ENCODE measurements around the gene UNG.
"Not testable (repeated sequence)": the region's sequence is repeated elsewhere in the genome, so short reads cannot be mapped to it uniquely, and the experiment has no call there.

The UNG gene

DNA sequence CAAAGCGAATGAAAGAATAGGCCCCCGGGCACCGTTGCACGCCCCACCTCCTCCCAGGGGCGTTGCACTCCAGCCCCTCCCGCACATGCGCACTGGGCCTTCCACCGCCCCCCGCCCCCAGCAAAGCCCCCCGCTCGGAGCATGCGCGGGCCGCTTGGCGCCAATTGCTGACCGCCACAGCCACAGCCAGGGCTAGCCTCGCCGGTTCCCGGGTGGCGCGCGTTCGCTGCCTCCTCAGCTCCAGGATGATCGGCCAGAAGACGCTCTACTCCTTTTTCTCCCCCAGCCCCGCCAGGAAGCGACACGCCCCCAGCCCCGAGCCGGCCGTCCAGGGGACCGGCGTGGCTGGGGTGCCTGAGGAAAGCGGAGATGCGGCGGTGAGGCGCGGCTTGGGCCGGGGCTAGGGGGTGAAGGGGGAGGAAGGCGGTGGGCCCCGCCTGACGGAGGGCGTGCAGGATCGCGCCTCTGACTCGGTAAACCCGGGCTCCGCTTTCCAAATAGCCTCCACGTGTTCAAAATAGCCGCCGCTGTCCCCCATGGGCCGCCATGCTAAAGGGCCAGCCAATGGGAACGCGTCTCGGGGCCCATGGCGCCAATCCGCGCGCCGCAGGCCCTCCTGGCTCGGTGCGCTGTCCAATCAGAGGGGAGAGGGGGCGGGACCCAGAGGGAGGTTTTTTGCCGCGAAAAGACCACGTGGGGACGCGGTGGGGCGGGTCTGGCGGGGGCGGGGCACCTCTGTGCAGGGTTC is at the start of gene UNG:
UNG (plus strand) TSS at position 163 of the 748 bp plus-strand sequence; CDS start at position 246, 83 bp downstream.
- peak; percentile 98 for DNase-seq

- not testable (repeated sequence) for DNase-seq
Observed at GRCh38 chr12:109048706-109049105, 48.7 kb upstream of the UNG start.

GRCh38 chr12:109049794-109050193 is 47.6 kb upstream of the UNG start:
- DNase-seq, result not testable (repeated sequence)

DNA sequence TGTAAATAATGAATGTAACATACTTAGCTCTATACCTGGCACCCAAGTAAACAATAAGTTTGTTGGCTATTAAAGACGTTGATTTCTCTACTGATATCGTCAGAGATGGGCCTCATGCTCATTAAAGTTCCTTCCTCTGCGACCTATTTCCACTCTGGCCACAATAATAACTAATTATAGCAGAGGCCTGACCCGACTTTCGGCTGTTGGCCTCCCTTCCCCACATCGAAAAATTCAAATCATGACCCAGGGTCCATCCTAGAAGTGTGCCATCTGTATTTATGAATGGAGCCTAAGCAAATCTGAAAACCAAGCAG is 45.3 kb upstream of the UNG start:
- DNase-seq, result no peak

DNA sequence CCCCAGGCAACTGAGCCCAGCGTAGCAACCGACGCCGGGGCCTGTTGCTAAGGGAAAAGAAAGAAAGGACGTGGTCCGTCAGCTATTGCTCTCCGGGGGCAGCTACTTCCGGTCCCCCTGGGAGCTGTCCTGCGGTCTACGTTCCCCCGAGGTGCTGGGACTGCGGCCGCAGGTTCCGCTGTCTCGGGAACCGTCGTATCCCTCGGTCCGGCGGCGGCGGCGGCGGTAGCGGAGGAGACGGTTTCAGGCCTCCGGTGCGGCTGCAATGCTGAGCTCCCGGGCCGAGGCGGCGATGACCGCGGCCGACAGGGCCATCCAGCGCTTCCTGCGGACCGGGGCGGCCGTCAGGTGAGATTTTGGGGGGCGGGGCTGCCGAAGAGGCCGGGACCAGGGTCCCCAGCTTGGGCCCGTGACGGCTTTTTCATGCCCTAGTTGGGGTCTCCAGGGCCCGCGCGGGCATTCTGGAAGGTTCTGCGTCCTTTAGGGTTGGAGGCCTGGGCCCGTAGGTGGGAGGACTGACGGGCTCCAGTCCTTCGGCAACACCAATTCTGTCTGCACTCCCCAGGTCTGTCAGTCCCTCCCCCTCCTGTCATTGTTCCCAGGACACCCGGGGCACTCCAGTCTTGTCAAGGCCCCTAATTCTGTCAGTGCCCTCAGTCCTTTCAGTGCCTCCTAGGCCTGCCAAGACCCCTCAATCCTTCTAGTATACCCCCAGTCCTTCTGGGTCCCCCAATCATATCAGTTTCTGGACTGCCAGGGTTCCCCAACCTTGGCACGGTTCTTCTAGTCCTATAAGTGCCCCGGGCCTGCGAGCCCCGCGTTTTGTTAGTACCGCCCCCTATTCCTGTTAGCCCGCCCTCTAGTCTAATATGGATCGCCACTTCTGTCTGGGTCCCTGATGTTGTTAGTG is 44.7 kb upstream of the UNG start, which contains the start of gene USP30:
USP30 (plus strand) TSS at position 163 of the 910 bp plus-strand sequence; CDS start at position 266, 103 bp downstream.
- DNase-seq, result peak; percentile 85

- no peak for DNase-seq
Observed at GRCh38 chr12:109053382-109054123, 43.8 kb upstream of the UNG start.

GRCh38 chr12:109054124-109054513 is 43.3 kb upstream of the UNG start:
- not testable (repeated sequence) for DNase-seq

DNA sequence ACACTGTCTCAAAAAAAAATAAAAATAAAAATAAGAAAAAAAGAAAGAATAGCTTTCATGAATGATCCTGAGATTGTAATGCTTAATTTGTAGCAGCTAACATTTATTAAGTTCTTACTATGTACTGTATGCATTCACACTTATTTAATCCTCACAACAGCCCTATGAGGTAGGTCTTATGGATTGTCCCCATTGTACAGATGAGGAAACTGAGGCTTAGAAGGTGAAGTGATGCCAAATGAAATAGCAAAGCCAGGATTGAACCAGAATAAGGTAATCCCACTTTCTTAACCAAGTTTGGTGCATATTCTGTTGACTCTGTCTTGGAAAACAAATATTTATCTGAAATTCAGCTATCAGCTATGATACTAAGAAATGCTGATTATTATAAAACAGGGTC is 42.9 kb upstream of the UNG start:
- no peak for DNase-seq

DNA sequence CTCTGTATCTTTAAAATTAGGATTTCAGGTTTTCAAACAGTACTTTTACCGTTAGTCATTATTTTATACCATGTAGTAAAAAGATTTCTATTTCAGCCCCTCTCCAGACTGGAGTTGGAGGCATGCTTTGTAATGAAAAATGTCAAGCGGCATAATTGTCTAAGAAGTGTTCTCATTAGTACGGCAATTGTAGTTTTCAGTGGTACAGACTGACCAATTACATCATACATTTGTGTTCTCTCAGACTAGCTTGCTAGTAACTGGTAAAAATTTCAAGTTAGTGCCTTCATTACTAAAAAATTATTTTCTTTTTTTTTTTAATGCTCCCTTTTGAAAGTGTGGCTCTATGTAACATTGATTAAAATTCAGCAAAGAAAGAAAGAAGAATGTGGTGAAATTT is 40.5 kb upstream of the UNG start:
- no peak for DNase-seq

DNA sequence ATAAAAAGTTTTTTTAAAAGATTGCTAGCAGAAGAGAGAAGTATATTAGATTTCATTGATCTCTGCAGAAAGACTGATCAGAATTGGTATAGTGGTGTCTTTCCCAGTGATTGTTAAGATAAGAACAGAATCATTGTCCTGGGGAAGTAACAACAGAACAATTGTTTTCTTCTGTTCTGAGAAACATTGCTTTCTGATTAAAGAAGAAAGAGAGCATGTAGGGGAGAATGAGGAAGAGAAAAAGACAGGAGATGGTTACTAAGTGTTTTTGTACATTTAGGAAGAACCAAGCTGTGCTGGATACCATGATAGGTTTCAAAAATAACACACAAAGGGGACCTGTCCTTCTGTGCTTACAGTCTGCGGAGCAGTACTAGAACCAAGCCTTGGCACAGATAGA is 40.0 kb upstream of the UNG start:
- DNase-seq, result no peak

- DNase-seq, result no peak
Observed at GRCh38 chr12:109058773-109059172, 38.6 kb upstream of the UNG start.

DNA sequence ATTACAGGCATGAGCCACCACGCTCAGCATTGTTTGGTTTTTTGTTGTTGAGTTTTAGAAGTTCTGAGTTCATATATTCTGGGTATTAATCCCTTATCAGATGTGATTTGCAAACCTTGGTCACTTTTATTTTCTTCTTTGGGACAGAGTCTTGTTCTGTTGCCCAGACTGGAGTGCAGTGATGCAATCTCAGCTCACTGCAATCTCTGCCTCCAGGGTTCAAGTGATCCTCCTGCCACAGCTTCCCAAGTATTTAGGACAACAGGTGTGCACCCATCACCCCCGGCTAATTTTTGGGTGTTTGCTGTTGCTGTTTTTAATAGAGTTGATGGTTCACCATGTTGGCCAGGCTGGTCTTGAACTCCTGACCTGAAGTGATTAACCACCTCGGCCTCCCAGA is 33.3 kb upstream of the UNG start:
- no peak for DNase-seq

DNA sequence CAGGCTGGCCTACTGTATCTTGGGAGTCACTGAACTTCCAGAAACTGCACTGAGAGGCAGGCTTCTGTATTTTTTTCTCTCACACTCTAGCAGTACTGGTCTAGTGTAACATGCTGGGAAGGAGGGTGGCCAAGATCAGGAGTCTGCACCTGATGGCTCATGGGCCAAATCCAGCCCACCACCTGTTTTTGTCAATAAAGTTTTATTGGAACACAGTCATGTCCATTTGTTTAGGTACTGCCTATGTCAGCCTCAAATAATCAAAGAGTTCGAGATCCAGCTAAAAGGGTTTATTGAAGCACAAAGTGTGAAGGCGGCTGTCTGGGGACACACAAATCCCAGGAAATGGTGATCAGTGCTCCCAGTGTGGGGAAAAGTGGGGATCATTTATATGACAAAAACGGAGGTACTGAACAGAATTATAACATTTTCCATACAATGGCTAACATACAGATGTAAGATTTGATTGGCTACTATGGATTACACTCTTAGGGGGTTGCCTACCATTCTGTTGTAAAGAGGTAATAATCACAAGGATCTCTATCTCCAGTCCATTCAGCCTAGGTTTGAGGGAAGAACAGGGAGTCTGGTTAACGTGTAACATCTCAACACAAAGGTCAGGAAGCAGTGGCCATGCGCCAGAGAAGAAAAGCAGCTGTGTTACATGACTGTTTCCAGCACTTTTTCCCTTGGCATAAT is 32.1 kb upstream of the UNG start:
- no peak for DNase-seq

DNA sequence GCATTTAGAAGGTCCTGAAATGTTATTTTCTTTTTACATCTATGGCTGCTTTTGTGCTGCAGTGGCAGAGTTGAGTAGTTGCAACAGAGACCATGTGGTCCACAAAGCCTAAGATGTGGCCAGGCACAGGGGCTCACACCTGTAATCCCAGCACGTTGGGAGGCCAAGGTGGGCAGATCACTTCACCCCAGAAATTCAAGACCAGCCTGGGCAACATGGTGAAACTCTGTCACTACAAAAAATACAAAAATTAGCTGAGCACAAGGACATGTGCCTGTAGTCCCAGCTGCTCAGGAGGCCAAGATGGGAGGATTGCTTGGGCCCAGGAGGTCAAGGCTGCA is 31.6 kb upstream of the UNG start:
- DNase-seq, result no peak

GRCh38 chr12:109069307-109070271 is 27.8 kb upstream of the UNG start:
- DNase-seq, result no peak

DNA sequence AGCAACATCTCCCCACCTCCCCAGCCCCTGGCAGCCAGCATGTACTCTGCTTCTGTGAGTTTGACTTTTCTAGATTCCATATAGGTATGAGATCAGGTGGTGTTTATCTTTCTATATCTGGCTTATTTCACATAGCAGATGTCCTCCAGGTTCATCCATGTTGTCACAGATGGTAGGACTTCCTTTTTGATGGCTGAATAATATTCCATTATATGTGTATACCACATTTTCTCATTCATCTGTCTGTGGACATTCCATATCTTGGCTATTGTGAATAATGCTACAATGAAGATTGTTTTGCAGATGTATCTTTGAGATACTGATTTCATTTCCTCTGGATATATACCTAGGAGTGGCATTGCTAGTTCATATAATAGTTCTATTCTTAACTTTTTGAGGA is 22.5 kb upstream of the UNG start:
- DNase-seq, result no peak

DNA sequence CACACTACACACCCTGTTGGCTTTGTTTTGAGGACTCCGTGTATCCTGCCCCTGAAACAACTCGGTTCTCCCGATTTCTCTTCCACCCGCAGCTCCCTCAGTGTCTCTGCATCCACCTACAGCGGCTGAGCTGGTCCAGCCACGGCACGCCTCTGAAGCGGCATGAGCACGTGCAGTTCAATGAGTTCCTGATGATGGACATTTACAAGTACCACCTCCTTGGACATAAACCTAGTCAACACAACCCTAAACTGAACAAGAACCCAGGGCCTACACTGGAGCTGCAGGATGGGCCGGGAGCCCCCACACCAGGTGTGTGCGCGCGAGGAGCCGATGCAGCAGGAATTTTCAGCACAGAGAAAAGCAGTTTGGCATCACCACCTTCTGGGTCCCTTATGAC is 14.6 kb upstream of the UNG start:
- no peak for DNase-seq

GRCh38 chr12:109084425-109084824 is 13.0 kb upstream of the UNG start:
- no peak for DNase-seq

DNA sequence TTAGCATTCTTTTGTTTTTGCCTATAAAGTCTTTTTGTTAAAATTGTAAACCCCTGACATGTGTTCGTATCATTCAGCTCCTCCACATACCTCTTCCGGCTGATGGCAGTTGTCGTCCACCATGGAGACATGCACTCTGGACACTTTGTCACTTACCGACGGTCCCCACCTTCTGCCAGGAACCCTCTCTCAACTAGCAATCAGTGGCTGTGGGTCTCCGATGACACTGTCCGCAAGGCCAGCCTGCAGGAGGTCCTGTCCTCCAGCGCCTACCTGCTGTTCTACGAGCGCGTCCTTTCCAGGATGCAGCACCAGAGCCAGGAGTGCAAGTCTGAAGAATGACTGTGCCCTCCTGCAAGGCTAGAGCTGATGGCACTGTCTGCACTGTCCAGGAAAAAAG is 11.8 kb upstream of the UNG start:
- no peak for DNase-seq

- no peak for DNase-seq
Observed at GRCh38 chr12:109087250-109087649, 10.1 kb upstream of the UNG start.

GRCh38 chr12:109088818-109089217 is 8.6 kb upstream of the UNG start:
- DNase-seq, result no peak

GRCh38 chr12:109089683-109090082 is 7.7 kb upstream of the UNG start:
- no peak for DNase-seq

Data from NCI-H774 (cell line).